Lower leg skin (tissue), 4 donors: ENCODE data around the gene PNPLA2. TPM values are rescaled to one million over a fixed set of nuclear protein-coding genes. Genes with fewer than 3 reads are reported as not detected.

ENCODE experiments used
- DNase-seq, 2 donors: peaks; one replicate each; pipeline ENCODE4 v3.0.0-alpha.2; 2019; ENCODE audit warnings: low spot score in 2 of 2
- H3K4me3 ChIP-seq: fragments of 200-600 bp; sonication (generic); 2 replicates; pipeline ENCODE4 v1.5.1; 2017; ENCODE audit warnings: mild to moderate bottlenecking, low read depth; ENCODE audit not compliant: poor library complexity, severe bottlenecking
- POLR2A ChIP-seq, 2 donors: fragments of 450-650 bp; IDR thresholded peaks; one replicate each; pipeline ENCODE4 v1.6.1; 2016 to 2017; ENCODE audit warnings: antibody characterized with exemption in 2 of 2, mild to moderate bottlenecking in 1 of 2, moderate library complexity in 1 of 2
- WGBS, 2 donors: methylation state at CpG; one replicate each; pipeline ENCODE4 v1.1.5; 2018; 5-methylcytosine and 5-hydroxymethylcytosine counted together
- intact Hi-C: fragments of 100-400 bp; cut with DNase I; formaldehyde crosslinking; loops from one replicate; pipeline ENCODE4 v1.15.0; 2023; ENCODE audit warnings: low total_unique reads
- total RNA-seq, 4 donors: library from RNA; depleted of rRNA; stranded (reverse); fragments of >200 nt; gene quantifications; one replicate each; pipeline ENCODE4 v1.1.0, GENCODE V29; 2016
- TF ChIP-seq, protein P1 (sequence below), 3 donors: fragments of 450-650 bp; IDR thresholded peaks; one replicate each; pipeline ENCODE4 v1.5.1; 2016; ENCODE audit warnings: antibody characterized with exemption in 3 of 3, mild to moderate bottlenecking in 3 of 3, moderate library complexity in 2 of 3

PNPLA2 gene
- total RNA-seq, 4 donors from 2014 or later = 55.5 to 99.7 (median 72.4) TPM

DNA sequence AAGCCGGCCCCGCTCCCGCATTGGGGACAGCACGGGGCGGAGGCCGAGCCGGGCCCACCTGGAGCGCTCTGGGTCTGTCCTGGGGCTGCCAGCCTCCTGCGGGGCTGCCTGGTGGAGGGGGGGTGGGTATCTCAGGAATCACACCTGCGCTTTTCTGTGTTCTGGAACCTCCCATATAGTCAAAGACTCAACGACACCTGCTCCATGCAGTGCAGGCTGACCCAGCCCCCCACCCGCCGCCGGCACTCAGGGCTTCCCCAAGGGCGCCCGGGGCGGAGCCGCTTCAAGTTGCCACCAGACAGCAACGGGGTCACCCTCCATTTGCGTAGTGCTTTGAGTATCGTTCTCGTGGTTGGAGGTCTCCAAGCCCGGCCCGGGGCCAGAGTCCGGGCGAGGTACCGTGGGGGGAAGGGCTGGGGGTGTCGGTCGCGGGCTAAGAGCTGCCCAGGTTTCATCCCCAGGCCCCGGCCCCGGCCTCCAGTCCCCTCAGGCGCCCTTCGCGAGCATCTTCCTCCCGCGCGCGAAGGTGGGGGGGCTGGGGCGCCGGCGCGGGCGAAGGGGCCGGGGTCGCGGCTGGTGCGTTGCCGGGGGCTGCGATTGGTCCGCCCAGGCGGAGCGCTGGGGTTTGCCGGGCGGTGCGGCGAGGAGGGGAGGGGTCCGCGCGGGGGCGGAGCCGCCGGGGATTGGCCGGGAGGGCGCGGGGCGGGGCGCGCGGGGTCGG, 30.6 kb downstream of the PNPLA2 start:
- intact Hi-C loops = no loop called here
- WGBS, 2 donors = 22 to 43% methylated on average over 11 to 54 of the region's 71 CpGs
- no peak for DNase-seq

DNA sequence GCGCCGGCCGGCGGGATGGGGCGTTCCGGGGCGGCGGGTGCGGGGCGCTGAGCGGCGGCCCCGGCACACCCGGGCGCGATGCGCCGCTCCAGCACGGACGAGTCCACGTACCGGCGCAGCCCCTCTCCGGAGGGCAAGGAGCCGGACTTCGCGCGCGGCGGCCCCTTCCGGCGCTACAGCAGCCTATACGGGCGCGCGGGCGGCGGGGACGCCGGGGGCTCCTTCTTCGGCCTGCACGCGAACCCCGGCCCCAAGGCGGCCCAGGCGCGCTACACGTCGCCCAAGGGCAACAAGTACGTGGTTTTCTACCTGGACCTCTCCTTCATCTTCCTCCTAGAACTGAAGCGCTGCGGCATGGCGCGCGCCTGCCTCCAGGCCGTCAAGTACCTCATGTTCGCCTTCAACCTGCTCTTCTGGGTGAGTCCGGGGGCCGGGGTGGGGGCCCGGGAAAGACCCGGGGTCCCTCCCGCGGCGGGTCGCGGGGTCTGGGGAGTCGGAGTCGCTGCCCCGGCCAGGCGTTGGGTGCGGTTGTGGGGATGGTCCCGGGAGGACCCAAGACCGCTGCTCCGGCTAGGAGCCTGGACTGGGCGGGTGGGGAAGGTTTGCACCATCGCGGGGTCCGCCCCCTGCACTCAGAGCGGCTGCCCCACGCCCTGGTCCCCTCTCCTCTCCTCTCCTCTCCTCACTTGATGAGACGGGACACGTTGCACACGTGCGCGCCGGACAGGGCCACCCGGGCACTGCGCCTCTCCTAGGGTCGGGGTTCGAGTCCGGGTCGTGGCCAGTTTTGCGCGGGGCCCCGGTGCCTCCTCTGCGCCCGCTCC, 31.4 kb downstream of the PNPLA2 start:
- 62 to 65% methylated on average over 59 to 74 of the region's 97 CpGs for WGBS, 2 donors
- DNase-seq = no peak
- TF ChIP-seq, protein P1, sequence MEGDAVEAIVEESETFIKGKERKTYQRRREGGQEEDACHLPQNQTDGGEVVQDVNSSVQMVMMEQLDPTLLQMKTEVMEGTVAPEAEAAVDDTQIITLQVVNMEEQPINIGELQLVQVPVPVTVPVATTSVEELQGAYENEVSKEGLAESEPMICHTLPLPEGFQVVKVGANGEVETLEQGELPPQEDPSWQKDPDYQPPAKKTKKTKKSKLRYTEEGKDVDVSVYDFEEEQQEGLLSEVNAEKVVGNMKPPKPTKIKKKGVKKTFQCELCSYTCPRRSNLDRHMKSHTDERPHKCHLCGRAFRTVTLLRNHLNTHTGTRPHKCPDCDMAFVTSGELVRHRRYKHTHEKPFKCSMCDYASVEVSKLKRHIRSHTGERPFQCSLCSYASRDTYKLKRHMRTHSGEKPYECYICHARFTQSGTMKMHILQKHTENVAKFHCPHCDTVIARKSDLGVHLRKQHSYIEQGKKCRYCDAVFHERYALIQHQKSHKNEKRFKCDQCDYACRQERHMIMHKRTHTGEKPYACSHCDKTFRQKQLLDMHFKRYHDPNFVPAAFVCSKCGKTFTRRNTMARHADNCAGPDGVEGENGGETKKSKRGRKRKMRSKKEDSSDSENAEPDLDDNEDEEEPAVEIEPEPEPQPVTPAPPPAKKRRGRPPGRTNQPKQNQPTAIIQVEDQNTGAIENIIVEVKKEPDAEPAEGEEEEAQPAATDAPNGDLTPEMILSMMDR (IDR thresholded peaks at IDR 0.05) = no peak
- TF ChIP-seq POLR2A (IDR thresholded peaks at IDR 0.05) = no peak
- H3K4me3 ChIP-seq = no peak overlapping the region
- intact Hi-C loops = no loop called here

More for the DNA sequence above, 30.6 kb downstream of the PNPLA2 start:
- H3K4me3 ChIP-seq = no peak overlapping the region
- TF ChIP-seq POLR2A (IDR thresholded peaks at IDR 0.05) = no peak
- TF ChIP-seq, protein P1 (IDR thresholded peaks at IDR 0.05) = no peak

DNA sequence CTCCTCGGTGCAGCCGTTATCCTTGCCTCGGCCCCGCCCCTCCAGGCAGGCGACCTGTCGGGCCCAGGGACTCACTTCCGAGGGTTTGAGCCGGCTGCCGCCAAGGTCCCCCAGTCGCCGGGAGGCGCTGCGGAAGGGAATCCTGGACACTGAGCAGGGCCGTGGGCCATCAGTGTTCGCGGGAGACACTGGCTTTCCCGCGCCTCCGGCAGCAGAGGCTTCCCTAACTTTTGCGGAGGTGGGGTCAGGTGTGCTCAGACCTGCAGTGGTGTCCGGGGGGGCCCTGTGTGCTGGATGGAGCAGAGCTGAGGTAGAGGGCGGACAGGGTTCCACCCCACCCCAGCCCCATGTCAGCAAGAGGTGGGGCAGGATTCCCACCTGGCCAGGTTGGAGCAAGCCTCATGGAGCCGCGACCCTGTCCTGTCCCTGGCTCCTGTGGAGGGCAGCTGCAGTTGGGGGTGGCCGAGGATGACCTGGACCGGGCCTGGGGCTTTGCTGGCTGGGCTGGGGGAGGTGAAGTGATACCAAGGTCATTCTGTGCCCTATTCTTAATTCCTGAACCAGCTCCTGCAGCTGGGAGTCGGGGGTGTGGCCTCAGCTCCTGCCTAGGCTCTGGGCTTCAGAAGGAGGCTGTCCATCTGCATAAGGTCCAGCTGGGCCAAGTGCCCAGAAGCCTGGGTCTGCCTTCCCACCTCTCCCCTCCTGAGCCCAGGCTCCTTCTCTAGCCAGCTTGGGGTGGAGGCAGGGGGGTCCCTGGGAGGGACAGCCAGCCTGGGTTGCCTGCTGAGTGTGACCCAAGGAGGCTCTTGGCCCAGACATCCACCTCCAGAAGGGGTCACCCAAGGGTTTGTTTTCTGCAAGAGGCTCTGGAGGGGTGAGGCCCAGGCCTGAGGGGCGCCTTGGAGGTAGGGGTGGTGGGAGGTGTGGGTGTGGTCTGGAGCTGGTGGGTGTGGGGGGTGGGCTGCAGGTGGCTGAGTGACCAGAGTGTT, 32.4 kb downstream of the PNPLA2 start:
- DNase-seq = no peak
- 74 to 85% methylated on average over 23 to 27 of the region's 28 CpGs for WGBS, 2 donors
- H3K4me3 ChIP-seq = no peak overlapping the region
- TF ChIP-seq POLR2A (IDR thresholded peaks at IDR 0.05) = no peak
- TF ChIP-seq, protein P1 (IDR thresholded peaks at IDR 0.05) = no peak
- intact Hi-C loops = no loop called here

DNA sequence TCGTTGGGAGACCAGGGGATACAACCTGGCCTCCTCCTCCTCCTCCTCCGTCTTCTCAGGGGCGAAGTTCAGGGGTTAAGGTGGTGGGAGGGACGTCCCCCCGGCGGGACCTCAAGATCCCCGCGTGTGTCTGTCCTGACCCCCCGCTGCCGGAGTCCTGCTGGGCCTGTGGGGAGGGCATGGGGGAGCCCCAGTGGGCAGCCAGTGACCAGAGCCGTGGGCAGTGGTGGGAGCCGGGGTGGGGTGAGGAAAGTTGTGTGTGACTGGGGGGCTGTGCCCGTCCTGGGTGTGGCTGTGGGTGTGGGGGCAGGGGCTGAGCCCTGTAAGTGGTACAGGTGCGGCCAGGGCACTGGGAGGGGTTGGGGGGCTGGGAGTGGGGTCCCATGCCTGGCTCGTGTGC, 34.0 kb downstream of the PNPLA2 start:
- DNase-seq = no peak
- TF ChIP-seq, protein P1 (IDR thresholded peaks at IDR 0.05) = no peak
- no peak for TF ChIP-seq POLR2A (IDR thresholded peaks at IDR 0.05)
- H3K4me3 ChIP-seq = no peak overlapping the region
- WGBS, 2 donors = 85 to 91% methylated on average over 13 to 15 of the region's 15 CpGs
- intact Hi-C loops = no loop called here

DNA sequence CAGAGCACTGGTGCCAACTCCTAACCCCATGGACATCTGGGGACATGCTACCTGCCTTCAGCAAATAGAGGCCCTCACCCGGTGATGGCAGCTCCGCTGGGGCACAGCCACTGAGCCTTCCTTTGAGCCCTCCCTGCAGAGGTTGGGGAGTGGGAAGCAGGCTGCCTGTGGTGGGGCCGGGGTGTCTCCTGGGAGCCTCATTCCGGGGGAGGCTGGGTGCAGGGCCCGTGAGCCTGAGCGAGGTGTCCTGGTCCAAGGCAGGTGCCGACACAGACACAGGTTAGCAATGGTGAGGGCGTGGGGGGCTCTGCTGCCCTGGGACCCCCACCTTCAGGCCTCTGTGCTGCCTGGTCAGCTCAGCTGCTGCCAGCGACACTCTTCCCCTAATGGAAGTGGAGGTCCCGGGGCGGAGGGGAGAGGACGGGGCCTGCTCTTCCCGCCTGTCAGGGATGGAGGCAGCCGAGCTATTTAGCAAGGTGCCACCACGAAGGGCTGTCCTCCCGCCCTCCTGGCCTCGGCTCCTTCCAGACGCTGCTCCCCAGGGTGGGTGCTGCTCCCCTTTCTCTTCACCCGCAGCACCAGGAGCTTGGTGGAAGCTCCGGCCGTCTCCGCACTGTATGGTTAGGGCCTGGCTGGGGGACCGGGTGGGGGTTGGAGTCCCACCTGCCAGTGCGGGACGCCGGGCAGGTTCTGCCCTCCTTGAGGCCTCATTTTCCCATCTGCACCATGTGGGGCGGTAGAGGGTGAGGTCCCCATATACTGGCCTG, 35.2 kb downstream of the PNPLA2 start:
- H3K4me3 ChIP-seq = no peak overlapping the region
- DNase-seq = no peak
- 90 to 94% methylated on average over 21 to 27 of the region's 27 CpGs for WGBS, 2 donors
- intact Hi-C loops = no loop called here
- TF ChIP-seq POLR2A (IDR thresholded peaks at IDR 0.05) = no peak
- TF ChIP-seq, protein P1 (IDR thresholded peaks at IDR 0.05) = no peak
